HepG2 (cell line): Measurements from ENCODE around the gene TTC31. TPM values are rescaled to one million over a fixed set of nuclear protein-coding genes. Genes with fewer than 3 reads are reported as not detected.

Experiments
- CAMTA2 ChIP-seq: sonication (generic); formaldehyde crosslinking; IDR thresholded peaks from 2 replicates; pipeline ENCODE4 v1.4.0; 2020; ENCODE audit warnings: mild to moderate bottlenecking, missing genetic modification reagents, borderline replicate concordance
- EZH2 ChIP-seq: conservative IDR thresholded peaks from 2 replicates; pipeline ENCODE4 v1.6.1; 2012; ENCODE audit warnings: mild to moderate bottlenecking, low read depth, low read length, moderate library complexity
- HOXD1 ChIP-seq: sonication (generic); formaldehyde crosslinking; IDR thresholded peaks from 2 replicates; pipeline ENCODE4 v1.5.0; 2020; ENCODE audit warnings: missing genetic modification reagents
- KDM5B ChIP-seq: sonication (generic); formaldehyde crosslinking; IDR thresholded peaks from 2 replicates; pipeline ENCODE4 v1.4.0; 2020; ENCODE audit warnings: missing genetic modification reagents, mild to moderate bottlenecking, borderline replicate concordance
- SOX5 ChIP-seq: IDR thresholded peaks from 2 replicates; pipeline ENCODE4 v1.6.1; 2016; ENCODE audit warnings: borderline replicate concordance
- TBX3 ChIP-seq: fragments of 450-650 bp; IDR thresholded peaks from 2 replicates; pipeline ENCODE4 v1.6.1; 2017; ENCODE audit warnings: antibody characterized with exemption, mild to moderate bottlenecking, inconsistent platforms, borderline replicate concordance
- TEAD2 ChIP-seq: sonication (generic); formaldehyde crosslinking; IDR thresholded peaks from 2 replicates; pipeline ENCODE4 v1.9.0; 2021; ENCODE audit warnings: missing genetic modification reagents
- ZFP41 ChIP-seq: sonication (generic); formaldehyde crosslinking; IDR thresholded peaks from 2 replicates; pipeline ENCODE4 v1.4.0; 2020; ENCODE audit warnings: mild to moderate bottlenecking, missing genetic modification reagents, borderline replicate concordance
- ZFP82 ChIP-seq: sonication (generic); formaldehyde crosslinking; IDR thresholded peaks from 2 replicates; pipeline ENCODE4 v1.5.1; 2020; ENCODE audit warnings: mild to moderate bottlenecking, missing genetic modification reagents, borderline replicate concordance
- ZMYM4 ChIP-seq: sonication (generic); formaldehyde crosslinking; IDR thresholded peaks from 2 replicates; pipeline ENCODE4 v1.8.1; 2023; ENCODE audit warnings: mild to moderate bottlenecking, missing genetic modification reagents
- ZNF503 ChIP-seq: sonication (generic); formaldehyde crosslinking; IDR thresholded peaks from 2 replicates; pipeline ENCODE4 v1.4.0; 2020; ENCODE audit warnings: missing genetic modification reagents
- ZNF543 ChIP-seq: sonication (generic); formaldehyde crosslinking; IDR thresholded peaks from 2 replicates; pipeline ENCODE4 v1.4.0; 2020; ENCODE audit warnings: mild to moderate bottlenecking, missing genetic modification reagents
- ZNF598 ChIP-seq: sonication (generic); formaldehyde crosslinking; IDR thresholded peaks from 2 replicates; pipeline ENCODE4 v1.5.1; 2020; ENCODE audit warnings: mild to moderate bottlenecking, missing genetic modification reagents, borderline replicate concordance
- polyA plus RNA-seq, 8 experiments: library from polyadenylated mRNA; depleted of rRNA in 3 of 8; stranded (reverse) in 7 of 8; unstranded in 1 of 8; fragments of >200 nt; fragmentation: Illumina TruSeq in 4 of 8; extraction: Trizol in 4 of 8; gene quantifications; 2 replicates each; pipeline versions ENCODE4 v1.2.1 to v1.2.3, GENCODE V29; 2011 to 2016; ENCODE audit warnings: low read depth in 4 of 8, missing spikeins in 1 of 8, mixed read lengths in 1 of 8; ENCODE audit not compliant: insufficient read depth in 1 of 8
- total RNA-seq, 5 experiments: library from RNA; depleted of rRNA; stranded (reverse); fragments of >200 nt; fragmentation: Illumina TruSeq; extraction: Trizol; gene quantifications; 2 replicates each; pipeline ENCODE4 v1.2.3, GENCODE V29; 2016; ENCODE audit warnings: low read depth in 1 of 5
- TF ChIP-seq, protein P1 (sequence below): sonication (generic); formaldehyde crosslinking; IDR thresholded peaks from 2 replicates; pipeline ENCODE4 v1.8.0; 2022; ENCODE audit warnings: mild to moderate bottlenecking, missing genetic modification reagents, moderate library complexity
- TF ChIP-seq, protein P2 (sequence below): sonication (generic); formaldehyde crosslinking; IDR thresholded peaks from 2 replicates; pipeline ENCODE4 v1.5.0; 2020; ENCODE audit warnings: mild to moderate bottlenecking, missing genetic modification reagents
- TF ChIP-seq, protein P3 (sequence below): sonication (generic); formaldehyde crosslinking; conservative IDR thresholded peaks from 2 replicates; pipeline ENCODE4 v1.4.0; 2020; ENCODE audit warnings: missing genetic modification reagents

TTC31 gene
- total and polyA plus RNA-seq, 2 of the 13 experiments (the other 11 are each of a cell fraction or from before 2014, with no cell fraction given), result 28.3 to 39.5 TPM

DNA sequence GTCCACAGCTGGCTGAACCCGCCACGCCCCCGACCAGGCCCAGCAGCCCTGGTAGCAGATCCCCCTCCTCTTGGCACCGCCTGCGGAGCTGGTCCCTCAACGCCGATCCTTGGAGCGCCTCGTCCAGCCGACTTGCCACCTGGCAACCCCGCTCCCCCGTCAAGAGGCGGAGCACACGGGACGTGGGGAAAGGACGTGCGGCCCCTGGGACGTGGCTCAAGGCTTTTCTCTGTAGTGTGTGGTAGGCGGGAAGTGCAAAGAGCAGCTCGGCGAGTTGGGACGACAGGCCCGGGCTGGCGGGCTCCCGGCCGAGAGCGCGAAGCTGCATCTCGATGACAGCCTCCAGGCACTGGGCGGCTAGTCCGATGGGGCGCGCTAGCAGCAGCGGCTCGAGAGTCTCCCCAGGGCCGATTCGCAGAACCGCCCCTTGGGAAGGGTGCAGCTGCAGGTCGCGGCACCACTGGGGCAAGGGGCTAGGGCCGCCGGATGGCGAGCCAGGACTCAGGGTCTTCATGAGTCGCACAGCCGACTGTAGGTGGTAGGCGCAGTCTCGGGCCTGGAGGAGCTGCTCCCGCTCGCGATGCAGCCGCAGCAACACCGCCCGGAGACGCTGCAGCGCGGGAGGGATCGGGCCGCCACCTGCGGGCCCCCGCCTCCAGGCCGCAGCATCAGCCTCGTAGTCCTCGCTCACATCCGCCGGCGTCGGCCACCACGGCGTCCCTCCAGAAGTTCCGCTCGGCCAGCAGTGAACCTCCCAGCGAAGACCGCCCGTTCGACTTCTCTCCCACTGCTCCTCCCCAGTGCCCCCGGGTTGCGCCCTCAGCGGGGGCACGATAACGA, 700 bp upstream of the TTC31 start (continued):
- TF ChIP-seq, protein P1, sequence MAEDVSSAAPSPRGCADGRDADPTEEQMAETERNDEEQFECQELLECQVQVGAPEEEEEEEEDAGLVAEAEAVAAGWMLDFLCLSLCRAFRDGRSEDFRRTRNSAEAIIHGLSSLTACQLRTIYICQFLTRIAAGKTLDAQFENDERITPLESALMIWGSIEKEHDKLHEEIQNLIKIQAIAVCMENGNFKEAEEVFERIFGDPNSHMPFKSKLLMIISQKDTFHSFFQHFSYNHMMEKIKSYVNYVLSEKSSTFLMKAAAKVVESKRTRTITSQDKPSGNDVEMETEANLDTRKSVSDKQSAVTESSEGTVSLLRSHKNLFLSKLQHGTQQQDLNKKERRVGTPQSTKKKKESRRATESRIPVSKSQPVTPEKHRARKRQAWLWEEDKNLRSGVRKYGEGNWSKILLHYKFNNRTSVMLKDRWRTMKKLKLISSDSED (CRISPR knock-in tag), result peak; percentile 88; the same call in 1 of the 2 replicates
- TF ChIP-seq ZNF503 (CRISPR knock-in tag), result peak; percentile 58; the same call in 1 of the 2 replicates
- no peak for TF ChIP-seq TBX3
- peak; percentile 98; the same call in 1 of the 2 replicates for TF ChIP-seq ZFP82 (CRISPR knock-in tag)
- TF ChIP-seq HOXD1, result no peak
- no peak for TF ChIP-seq ZMYM4 (CRISPR knock-in tag)
- TF ChIP-seq, protein P2, sequence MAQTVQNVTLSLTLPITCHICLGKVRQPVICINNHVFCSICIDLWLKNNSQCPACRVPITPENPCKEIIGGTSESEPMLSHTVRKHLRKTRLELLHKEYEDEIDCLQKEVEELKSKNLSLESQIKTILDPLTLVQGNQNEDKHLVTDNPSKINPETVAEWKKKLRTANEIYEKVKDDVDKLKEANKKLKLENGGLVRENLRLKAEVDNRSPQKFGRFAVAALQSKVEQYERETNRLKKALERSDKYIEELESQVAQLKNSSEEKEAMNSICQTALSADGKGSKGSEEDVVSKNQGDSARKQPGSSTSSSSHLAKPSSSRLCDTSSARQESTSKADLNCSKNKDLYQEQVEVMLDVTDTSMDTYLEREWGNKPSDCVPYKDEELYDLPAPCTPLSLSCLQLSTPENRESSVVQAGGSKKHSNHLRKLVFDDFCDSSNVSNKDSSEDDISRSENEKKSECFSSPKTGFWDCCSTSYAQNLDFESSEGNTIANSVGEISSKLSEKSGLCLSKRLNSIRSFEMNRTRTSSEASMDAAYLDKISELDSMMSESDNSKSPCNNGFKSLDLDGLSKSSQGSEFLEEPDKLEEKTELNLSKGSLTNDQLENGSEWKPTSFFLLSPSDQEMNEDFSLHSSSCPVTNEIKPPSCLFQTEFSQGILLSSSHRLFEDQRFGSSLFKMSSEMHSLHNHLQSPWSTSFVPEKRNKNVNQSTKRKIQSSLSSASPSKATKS (CRISPR knock-in tag), result no peak; the same call in 1 of the 2 replicates
- TF ChIP-seq TEAD2 (CRISPR knock-in tag), result no peak
- peak; percentile 96; the same call in 1 of the 2 replicates for TF ChIP-seq ZNF543 (CRISPR knock-in tag)
- TF ChIP-seq CAMTA2, result peak; percentile 97
- no peak for TF ChIP-seq EZH2
- no peak; the same call in 1 of the 2 replicates for TF ChIP-seq KDM5B (CRISPR knock-in tag)
- TF ChIP-seq SOX5 (CRISPR knock-in tag), result no peak
- no peak for TF ChIP-seq ZFP41 (CRISPR knock-in tag)
- TF ChIP-seq, protein P3, sequence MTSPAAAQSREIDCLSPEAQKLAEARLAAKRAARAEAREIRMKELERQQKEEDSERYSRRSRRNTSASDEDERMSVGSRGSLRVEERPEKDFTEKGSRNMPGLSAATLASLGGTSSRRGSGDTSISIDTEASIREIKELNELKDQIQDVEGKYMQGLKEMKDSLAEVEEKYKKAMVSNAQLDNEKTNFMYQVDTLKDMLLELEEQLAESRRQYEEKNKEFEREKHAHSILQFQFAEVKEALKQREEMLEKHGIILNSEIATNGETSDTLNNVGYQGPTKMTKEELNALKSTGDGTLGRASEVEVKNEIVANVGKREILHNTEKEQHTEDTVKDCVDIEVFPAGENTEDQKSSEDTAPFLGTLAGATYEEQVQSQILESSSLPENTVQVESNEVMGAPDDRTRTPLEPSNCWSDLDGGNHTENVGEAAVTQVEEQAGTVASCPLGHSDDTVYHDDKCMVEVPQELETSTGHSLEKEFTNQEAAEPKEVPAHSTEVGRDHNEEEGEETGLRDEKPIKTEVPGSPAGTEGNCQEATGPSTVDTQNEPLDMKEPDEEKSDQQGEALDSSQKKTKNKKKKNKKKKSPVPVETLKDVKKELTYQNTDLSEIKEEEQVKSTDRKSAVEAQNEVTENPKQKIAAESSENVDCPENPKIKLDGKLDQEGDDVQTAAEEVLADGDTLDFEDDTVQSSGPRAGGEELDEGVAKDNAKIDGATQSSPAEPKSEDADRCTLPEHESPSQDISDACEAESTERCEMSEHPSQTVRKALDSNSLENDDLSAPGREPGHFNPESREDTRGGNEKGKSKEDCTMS (CRISPR knock-in tag), result no peak
- peak; percentile 75 for TF ChIP-seq ZNF598 (CRISPR knock-in tag)
